ENCODE results near the gene TACC2.

Gene TACC2

GRCh38 chr10:122154031-122154544, 165.1 kb downstream of the TACC2 start:
- no peak for DNase-seq

GRCh38 chr10:122154545-122155366, 165.8 kb downstream of the TACC2 start:
- no peak for DNase-seq

- DNase-seq, result no peak
These were observed 168.5 kb downstream of the TACC2 start for GRCh38 chr10:122157451-122157850.

- no peak for DNase-seq
These were observed 169.4 kb downstream of the TACC2 start for GRCh38 chr10:122158362-122158761.

DNA sequence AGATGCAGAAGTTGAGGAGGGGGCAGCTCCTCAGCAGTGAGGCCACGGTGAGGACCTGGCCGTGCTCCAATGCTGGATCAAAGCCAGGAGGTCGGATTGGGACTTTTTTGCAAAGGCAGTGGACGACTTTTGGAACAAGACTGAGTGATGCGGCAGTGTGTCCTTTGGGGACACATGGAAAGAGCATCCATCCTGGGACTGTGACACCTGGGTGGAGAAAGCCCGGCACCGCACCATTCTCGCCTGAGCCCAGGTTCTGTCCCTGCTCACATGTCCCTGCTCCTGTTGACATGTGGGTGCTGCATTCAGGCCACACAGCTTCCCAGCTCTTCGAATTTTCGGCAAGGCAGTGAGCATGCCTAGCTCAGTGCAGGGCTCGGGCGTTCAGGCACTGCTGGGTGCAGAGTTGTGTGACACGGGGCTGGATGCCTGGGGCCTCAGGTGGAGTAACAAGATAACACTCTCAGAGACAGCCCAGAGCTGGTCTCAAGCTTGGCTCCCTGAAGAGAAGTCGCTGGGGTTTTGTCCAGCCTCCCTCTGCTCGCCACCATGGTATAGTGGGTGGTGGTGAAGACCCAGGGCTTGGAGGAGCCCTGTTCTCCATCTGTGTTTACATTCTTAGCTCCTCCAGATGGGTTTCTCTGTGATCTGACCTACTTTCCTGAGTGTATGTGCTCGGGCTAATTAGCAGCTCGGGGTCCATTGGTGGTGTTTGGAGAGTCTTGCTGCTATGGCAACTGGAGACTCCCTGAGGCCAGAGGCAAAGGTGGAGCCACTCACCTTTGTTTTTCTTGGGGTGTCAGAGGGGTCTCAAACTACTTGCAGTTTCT, 170.4 kb downstream of the TACC2 start:
- DNase-seq, result no peak

- no peak for DNase-seq
These were observed 172.8 kb downstream of the TACC2 start for GRCh38 chr10:122161795-122162194.

DNA sequence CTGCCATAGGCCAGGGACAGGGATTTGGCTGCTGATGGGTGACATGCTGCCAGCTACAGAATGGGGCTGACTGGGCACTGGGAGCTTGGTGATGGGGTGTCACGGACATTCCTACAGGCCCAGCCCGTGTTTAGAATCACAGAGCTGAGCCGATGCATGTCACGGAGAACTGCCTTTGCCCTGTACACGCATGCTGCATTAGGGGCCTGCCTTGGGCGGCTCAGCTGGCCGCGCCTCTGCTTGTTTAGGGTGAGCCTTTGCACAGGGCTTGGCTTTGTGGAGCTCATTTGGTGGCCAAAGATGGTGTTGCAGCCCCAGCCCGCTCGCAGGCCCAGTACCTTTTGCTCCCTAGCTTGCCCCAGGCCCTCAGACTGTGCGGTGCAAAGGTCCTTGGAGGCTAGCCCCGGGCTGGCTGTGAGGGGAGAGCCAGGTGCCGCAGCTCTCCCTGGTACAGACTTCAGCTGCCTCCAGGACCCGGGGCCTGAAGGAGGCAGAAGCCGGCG, 173.8 kb downstream of the TACC2 start:
- no peak for DNase-seq

DNA sequence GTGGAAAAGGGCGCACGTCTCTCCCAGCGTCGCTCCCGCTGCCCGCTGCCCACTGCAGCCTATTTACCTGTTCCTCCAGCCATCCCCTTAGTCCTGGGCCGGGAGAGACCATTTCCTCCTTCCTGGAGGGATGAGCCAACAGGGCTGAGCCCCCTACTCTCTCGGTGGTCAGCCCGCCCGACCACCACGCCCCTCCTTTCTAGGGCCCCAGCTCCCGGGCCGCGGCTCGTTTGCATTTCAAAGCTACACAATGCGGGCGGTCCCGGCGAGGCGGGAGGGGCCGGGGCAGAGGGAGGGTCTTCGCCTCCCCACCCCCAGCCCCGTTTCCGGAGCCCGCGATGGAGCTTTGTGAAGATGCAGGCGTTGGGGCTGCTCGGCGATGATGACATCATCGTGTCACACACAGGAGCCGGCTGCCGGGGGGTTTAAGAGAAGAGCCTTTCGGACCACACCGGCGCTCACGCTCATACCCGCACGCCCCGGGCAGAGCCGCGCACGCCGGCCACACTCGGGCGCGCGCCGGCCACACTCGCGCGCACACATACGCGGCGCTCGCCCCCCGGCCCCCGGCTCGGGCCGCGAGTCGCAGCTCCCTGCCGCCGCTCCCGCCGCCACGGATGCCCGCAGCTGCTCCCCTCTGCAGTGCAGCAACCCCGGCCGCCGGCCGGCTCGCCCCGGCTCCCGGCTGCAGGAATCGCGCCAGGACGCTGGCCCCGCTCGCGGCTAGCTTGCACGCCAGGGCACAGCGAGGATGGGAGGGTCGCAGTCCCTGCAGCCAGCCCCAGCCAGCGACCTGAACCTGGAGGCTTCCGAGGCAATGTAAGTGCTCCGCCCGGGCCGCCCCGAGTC, 174.4 kb downstream of the TACC2 start:
- no peak for DNase-seq

- no peak for DNase-seq
These were observed 175.1 kb downstream of the TACC2 start for GRCh38 chr10:122164023-122164601.

DNA sequence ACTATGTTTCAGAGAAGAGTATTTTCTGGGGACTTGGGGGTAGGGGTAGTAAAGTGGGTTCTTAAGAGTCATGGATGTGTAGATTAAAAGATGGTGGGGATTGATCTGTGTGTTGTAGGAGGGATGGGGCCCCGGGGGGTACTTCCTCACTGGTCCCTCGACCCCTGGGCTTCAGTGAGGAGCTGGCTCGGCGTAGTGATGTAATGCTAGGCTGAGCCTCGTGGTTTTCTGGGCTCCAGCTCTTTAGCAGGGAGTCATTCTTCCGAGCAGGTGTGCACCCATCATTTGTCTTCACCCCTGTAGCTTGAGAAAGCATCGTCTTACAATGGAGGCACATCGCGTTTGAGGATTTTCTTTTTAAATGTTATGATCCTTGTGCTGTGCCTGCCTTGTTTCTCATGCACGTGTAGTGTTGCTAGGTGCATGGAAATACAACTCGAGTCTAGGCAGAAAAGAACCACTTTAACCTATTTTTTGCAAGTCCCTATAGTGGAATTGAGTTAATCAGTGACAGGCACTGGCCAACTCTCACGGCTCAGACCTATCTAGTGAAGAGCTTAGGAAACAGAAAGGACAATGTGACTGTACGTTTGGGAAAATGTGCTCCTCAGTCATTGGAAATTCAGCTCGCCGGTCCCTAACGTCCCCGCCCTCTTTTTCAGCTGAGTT, 176.0 kb downstream of the TACC2 start:
- DNase-seq, result no peak

- DNase-seq, result peak; percentile 43
These were observed 176.7 kb downstream of the TACC2 start for GRCh38 chr10:122165484-122166276.

- DNase-seq, result no peak
These were observed 179.1 kb downstream of the TACC2 start for GRCh38 chr10:122168101-122168500.

DNA sequence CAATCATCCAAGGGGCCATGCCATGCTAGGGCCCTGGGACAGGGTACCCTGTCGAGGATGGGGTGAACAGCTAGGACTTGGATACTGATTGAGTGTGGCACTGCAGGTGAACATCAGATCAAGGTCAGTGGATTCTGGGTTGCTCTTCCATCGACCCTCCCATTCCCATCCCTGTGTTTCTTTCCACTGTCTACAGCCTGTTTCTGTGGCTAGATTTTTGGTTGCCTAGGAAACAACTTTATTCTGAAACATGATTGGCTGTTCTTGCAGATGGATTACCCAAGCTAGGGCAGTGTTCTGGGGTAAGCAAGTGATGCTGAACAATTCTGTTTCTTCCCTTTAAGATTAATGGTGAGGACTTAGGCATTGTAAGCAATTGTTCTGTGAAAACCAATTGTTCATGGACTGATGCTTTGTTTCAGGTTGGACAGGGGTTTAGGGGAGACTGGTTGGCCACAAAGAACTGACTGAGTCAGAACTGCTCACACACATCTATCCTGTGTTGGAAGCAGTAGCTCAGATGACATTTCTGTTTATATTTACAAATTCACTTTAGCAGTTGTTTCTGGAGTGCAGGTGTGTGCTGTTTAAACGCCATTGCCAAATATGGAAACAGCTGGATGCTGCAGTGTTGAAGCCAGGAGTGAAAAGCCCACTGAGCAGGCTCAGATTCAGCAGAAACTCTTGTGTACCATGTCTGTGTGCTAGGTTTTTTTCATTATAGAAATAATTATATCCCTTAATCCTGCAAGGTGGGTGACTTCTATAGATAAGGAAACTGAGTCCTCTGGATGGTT, 179.8 kb downstream of the TACC2 start:
- DNase-seq, result no peak

DNA sequence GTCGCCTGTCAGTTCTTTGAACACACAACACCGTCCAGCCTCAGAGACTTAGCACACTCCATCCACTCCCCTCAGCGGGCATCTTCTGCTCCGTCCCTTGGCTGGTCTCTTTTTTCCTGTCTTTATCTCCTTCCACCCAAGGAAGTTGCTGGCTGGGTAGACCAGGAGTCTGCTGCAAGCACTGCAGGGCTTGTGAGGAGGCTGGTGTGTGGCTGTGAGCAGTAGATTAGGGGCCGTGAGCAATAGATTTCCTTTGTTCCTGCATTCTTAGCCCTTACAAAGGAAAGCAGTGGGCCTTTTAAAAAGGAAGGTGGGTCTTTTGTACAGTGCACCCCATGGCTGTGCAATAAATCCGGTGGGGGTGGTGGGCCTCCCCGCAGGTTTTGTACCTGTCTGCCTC, 181.8 kb downstream of the TACC2 start:
- DNase-seq, result no peak

DNA sequence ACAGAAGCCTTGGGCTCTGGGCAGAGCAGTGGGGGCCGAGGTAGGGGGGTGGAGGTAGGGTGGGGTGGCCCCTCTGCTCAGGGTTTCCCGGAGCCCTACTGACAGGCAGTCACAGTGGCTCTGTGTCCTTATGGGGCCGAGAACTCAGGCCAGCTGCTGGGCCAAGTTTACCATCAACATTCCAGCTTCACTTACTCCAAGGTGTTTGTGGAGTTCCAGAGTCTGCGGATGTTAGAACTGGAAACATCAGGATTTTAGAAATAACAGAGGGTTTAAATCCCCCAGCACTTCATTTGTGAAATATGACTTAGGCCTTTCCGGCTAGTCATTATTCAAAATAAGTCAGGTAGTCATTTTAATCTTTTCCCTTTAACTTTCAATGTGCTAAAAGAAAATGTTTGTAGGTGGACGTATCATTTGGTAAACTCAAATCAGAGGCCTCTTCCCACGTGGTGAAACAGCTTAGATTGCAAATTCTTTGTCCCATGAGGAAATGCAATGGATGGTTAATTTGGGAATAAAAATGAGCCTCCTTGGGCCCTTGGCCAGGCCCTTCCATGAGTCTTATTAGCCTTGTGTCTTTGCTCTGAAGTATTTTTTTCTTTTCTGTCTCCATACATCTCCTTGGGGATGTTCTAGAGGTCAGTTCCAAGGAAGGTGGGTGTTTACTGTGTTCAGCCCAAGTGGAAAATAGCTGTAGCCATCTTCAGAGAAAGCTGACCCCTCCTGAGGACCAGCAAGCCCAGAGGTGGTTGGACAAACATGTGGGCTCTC, 182.5 kb downstream of the TACC2 start:
- DNase-seq, result no peak

GRCh38 chr10:122172361-122173008, 183.5 kb downstream of the TACC2 start:
- no peak for DNase-seq

GRCh38 chr10:122173337-122173736, 184.4 kb downstream of the TACC2 start:
- DNase-seq, result no peak

DNA sequence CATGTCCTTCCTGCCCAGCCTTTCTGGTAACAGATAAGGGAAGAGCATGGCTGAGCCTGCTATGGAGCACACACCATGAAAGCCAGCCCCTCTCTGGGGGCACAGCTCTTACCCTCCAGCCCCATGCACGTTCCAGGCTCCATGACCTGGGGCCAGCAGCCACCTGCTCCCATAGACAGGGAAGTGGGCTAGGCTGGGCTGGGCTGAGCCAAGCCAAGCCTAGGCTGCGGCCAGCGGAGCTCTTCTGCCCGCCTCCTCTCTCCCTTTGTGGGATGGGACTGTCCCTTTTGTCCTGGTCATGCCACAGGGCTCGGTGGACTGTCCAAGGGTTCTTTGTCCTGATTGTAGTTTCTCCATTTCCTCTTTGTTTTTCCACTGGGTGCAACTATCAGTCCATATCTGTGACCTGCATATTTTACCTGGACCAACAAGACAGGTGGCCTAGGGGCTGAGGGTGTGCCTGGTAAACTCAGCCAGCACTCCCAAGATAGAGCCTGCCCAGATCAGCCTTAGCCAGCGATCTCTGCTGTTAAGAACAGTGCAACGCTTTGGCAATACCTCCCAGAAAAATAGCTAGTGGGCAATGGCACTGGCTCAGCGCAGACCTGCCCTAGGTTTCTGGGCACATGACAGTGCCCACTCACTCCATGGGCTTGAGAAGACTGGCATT, 184.9 kb downstream of the TACC2 start:
- no peak for DNase-seq

Data from NCI-H1694 (cell line).